Endothelial cell of umbilical vein (primary cell): ENCODE measurements around the gene BGN. TPM values are rescaled to one million over a fixed set of nuclear protein-coding genes. Genes with fewer than 3 reads are reported as not detected.

Experiments used
- BruUV-seq: library from RNA; stranded (reverse); fragments of 400-500 nt; replicated peaks from 2 replicates; lab custom pipeline; 2021; lab: Mats Ljungman, UMichigan
- CTCF ChIA-PET: fragments of 300-600, 350-600 bp; sonication (Branson Sonifier 250); formaldehyde crosslinking; loops from one replicate; lab custom pipeline; 2021; ENCODE audit warnings: antibody characterized with exemption, inconsistent platforms; lab: Charles Lee
- POLR2A ChIA-PET: fragments of 300-600, 350-600 bp; sonication (Branson Sonifier 250); formaldehyde crosslinking; loops from one replicate; lab custom pipeline; 2021; ENCODE audit warnings: antibody characterized with exemption, inconsistent platforms; lab: Charles Lee
- DNase-seq: peaks from one replicate; pipeline ENCODE4 v3.0.0-alpha.2; 2011; ENCODE audit warnings: low read depth, low spot score
- FAIRE-seq: peaks from 2 replicates; lab custom pipeline; 2011; peaks lifted over from hg19 to GRCh38; lab: Jason Lieb, UNC
- H2AFZ ChIP-seq: 2 replicates; pipeline ENCODE4 v1.6.0; 2012; ENCODE audit warnings: low read depth, low read length, control low read depth, inconsistent platforms
- H3K27ac ChIP-seq: 2 replicates; pipeline ENCODE4 v1.5.1; 2011; ENCODE audit warnings: low read depth, mild to moderate bottlenecking, control low read depth, low read length, moderate library complexity; ENCODE audit not compliant: insufficient read depth
- H3K27me3 ChIP-seq, 2 experiments: 2 replicates each; pipeline versions ENCODE4 v1.6.0 to v1.6.1; 2011; ENCODE audit warnings: low read length in 2 of 2, mixed read lengths in 1 of 2; ENCODE audit not compliant: control insufficient read depth in 2 of 2, insufficient read depth in 2 of 2
- H3K36me3 ChIP-seq, 2 experiments: 2 replicates in 1 of 2; 3 replicates in 1 of 2; pipeline ENCODE4 v1.5.1; 2011; ENCODE audit warnings: low read length in 2 of 2, mild to moderate bottlenecking in 1 of 2, moderate library complexity in 1 of 2; ENCODE audit not compliant: control insufficient read depth in 2 of 2, insufficient read depth in 2 of 2; ENCODE audit errors: extremely low read depth in 1 of 2
- H3K4me1 ChIP-seq: 3 replicates; pipeline ENCODE4 v1.5.1; 2011; ENCODE audit warnings: mild to moderate bottlenecking, low read length; ENCODE audit not compliant: control insufficient read depth, insufficient read depth; ENCODE audit errors: extremely low read depth
- H3K4me2 ChIP-seq: 2 replicates; pipeline ENCODE4 v1.6.1; 2011; ENCODE audit warnings: low read length, control low read depth, mixed read lengths; ENCODE audit not compliant: insufficient read depth
- H3K4me3 ChIP-seq, 3 experiments: fragments of 200-600 bp in 1 of 3; sonication (generic), shearing (Covaris generic) in 1 of 3; replicated peaks in 1 of 3; 2 replicates each; pipeline ENCODE4 v1.5.1; 2011 to 2016; ENCODE audit warnings: control low read depth in 3 of 3, low read length in 3 of 3, mild to moderate bottlenecking in 2 of 3, inconsistent platforms in 1 of 3, low read depth in 1 of 3, moderate library complexity in 1 of 3; ENCODE audit not compliant: insufficient read depth in 1 of 3
- H3K79me2 ChIP-seq: 2 replicates; pipeline ENCODE4 v1.6.0; 2012; ENCODE audit warnings: low read length, inconsistent platforms; ENCODE audit not compliant: control insufficient read depth, insufficient read depth
- H3K9ac ChIP-seq: replicated peaks from 2 replicates; pipeline ENCODE3; 2011; ENCODE audit warnings: low read length, control low read depth; ENCODE audit not compliant: insufficient read depth; ENCODE audit errors: extremely low read depth
- H3K9me1 ChIP-seq: replicated peaks from 3 replicates; pipeline ENCODE4 v1.6.0; 2011; ENCODE audit warnings: mild to moderate bottlenecking, low read length; ENCODE audit not compliant: control insufficient read depth, insufficient read depth; ENCODE audit errors: extremely low read depth
- H3K9me3 ChIP-seq: replicated peaks from 2 replicates; pipeline ENCODE4 v1.5.1; 2012; ENCODE audit warnings: low read length, inconsistent platforms; ENCODE audit not compliant: control insufficient read depth, insufficient read depth
- H4K20me1 ChIP-seq: replicated peaks from 2 replicates; pipeline ENCODE3; 2011; ENCODE audit warnings: mild to moderate bottlenecking, low read length; ENCODE audit not compliant: control insufficient read depth, insufficient read depth; ENCODE audit errors: extremely low read depth
- EZH2 ChIP-seq: IDR thresholded peaks from 2 replicates; pipeline ENCODE4 v1.6.1; 2012; ENCODE audit warnings: borderline replicate concordance, low read depth, mild to moderate bottlenecking, moderate library complexity, low read length, inconsistent platforms; ENCODE audit not compliant: severe bottlenecking
- FOS ChIP-seq: IDR thresholded peaks from 2 replicates; pipeline ENCODE4 v1.6.1; 2011; ENCODE audit warnings: mild to moderate bottlenecking, low read length, moderate library complexity, borderline replicate concordance; ENCODE audit not compliant: insufficient read depth
- GATA2 ChIP-seq: IDR thresholded peaks from 2 replicates; pipeline ENCODE4 v1.7.0; 2011; ENCODE audit warnings: low read depth, mild to moderate bottlenecking, moderate library complexity, mixed read lengths, low read length; ENCODE audit not compliant: insufficient read length, insufficient read depth
- JUN ChIP-seq: IDR thresholded peaks from 2 replicates; pipeline ENCODE4 v1.6.1; 2011; ENCODE audit warnings: borderline replicate concordance, low read depth; ENCODE audit not compliant: insufficient read length, insufficient read depth
- MYC ChIP-seq: IDR thresholded peaks from one replicate; pipeline ENCODE4 v1.6.1; 2011; ENCODE audit warnings: mild to moderate bottlenecking, low read depth, low read length
- POLR2A ChIP-seq: IDR thresholded peaks from 2 replicates; pipeline ENCODE4 v1.6.1; 2012; ENCODE audit warnings: low read depth, mild to moderate bottlenecking, control low read depth, low read length
- POLR2AphosphoS5 ChIP-seq: IDR thresholded peaks from 2 replicates; pipeline ENCODE4 v1.6.1; 2012; ENCODE audit warnings: low read depth, mild to moderate bottlenecking, control low read depth, low read length, moderate library complexity; ENCODE audit not compliant: insufficient read depth
- dilution Hi-C: fragments of 300-500 bp; cut with MboI; formaldehyde crosslinking; loops from one replicate; pipeline ENCODE4 v1.15.0; 2019; ENCODE audit warnings: low sequenced_read_pairs; ENCODE audit not compliant: extremely low pct_ligation_motif_present
- intact Hi-C: fragments of 100-400 bp; cut with micrococcal nuclease; formaldehyde crosslinking; loops from one replicate; pipeline ENCODE4 v1.10.0; 2022
- polyA plus RNA-seq, 4 experiments: library from polyadenylated mRNA; depleted of rRNA in 3 of 4; stranded (reverse) in 3 of 4; unstranded in 1 of 4; fragments of >200 nt; gene quantifications; 2 replicates each; pipeline versions ENCODE4 v1.2.1 to v1.2.3, GENCODE V29; 2011 to 2012; ENCODE audit warnings: missing spikeins in 1 of 4
- total RNA-seq: library from RNA; stranded (reverse); gene quantifications from 2 replicates; pipeline ENCODE4 v1.2.3, GENCODE V29; 2021
- TF ChIP-seq, protein P1 (sequence below), 2 donors: IDR thresholded peaks; 1 replicate in 1 of 2; 2 replicates in 1 of 2; pipeline ENCODE4 v1.5.1; 2011; ENCODE audit warnings: low read length in 2 of 2, mild to moderate bottlenecking in 2 of 2, moderate library complexity in 2 of 2, control low read depth in 1 of 2, inconsistent platforms in 1 of 2, low read depth in 1 of 2; ENCODE audit not compliant: insufficient read depth in 1 of 2; ENCODE audit errors: extremely low read depth in 1 of 2
- TF ChIP-seq, protein P2 (sequence below): IDR thresholded peaks from 2 replicates; pipeline ENCODE4 v1.6.1; 2011; ENCODE audit not compliant: insufficient read depth, insufficient read length

BGN gene
- total and polyA plus RNA-seq, 2 donors (not counting 3 experiments of a cell fraction or from before 2014, with no cell fraction given), result 479 to 879 TPM

DNA sequence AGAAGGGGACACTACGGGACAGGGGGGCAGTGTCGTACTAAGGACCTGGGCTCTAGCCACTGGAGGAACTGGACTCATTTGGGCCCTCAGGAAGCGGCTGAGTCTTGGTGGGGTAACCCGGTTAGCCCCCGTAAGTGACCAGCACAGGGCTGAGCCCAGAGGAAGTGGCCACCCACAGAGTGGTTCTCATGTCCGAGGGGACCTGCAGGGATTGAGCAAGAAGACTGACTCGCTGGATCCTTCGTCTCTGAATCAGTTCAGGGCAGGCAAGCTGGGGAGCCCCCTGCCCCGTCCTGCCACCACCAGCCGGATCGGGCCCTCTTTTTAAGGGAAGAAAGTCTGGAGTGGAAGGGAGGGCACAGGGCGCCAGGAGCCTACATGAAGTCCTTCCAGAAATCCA, 719 bp upstream of the BGN start:
- Histone ChIP-seq H3K9me1 (no peaks in the 10 kb centered on the region), H4K20me1 (no peaks in the 10 kb centered on the region), H3K4me3 (peak overlapping the region in 1 of 3 experiments; percentile 65), H2AFZ (no peak overlapping the region), H3K4me2 (peak overlapping the region; percentile 39), H3K9me3 (no peaks in the 10 kb centered on the region), H3K79me2 (peaks cover 15% of the 10 kb centered on the region), H3K9ac (peak overlapping the region; percentile 49), H3K36me3 (peaks cover 0 to 7% of the 10 kb centered on the region in 2 experiments), H3K4me1 (peaks cover 39% of the 10 kb centered on the region), H3K27me3 (no peaks in the 10 kb centered on the region), H3K27ac (peak overlapping the region; percentile 80)
- TF ChIP-seq FOS (no peak), POLR2A (no peak), MYC (no peak), GATA2 (no peak), EZH2 (no peak), POLR2AphosphoS5 (no peak), JUN (no peak)
- TF ChIP-seq, protein P1, sequence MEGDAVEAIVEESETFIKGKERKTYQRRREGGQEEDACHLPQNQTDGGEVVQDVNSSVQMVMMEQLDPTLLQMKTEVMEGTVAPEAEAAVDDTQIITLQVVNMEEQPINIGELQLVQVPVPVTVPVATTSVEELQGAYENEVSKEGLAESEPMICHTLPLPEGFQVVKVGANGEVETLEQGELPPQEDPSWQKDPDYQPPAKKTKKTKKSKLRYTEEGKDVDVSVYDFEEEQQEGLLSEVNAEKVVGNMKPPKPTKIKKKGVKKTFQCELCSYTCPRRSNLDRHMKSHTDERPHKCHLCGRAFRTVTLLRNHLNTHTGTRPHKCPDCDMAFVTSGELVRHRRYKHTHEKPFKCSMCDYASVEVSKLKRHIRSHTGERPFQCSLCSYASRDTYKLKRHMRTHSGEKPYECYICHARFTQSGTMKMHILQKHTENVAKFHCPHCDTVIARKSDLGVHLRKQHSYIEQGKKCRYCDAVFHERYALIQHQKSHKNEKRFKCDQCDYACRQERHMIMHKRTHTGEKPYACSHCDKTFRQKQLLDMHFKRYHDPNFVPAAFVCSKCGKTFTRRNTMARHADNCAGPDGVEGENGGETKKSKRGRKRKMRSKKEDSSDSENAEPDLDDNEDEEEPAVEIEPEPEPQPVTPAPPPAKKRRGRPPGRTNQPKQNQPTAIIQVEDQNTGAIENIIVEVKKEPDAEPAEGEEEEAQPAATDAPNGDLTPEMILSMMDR (IDR thresholded peaks at IDR 0.05; ENCODE audit: extremely low read depth in 1 of 2, insufficient read depth in 1 of 2, low read depth in 1 of 2, low read length in 2 of 2), result no peak
- TF ChIP-seq, protein P2, sequence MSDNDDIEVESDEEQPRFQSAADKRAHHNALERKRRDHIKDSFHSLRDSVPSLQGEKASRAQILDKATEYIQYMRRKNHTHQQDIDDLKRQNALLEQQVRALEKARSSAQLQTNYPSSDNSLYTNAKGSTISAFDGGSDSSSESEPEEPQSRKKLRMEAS, result no peak
- intact Hi-C loops, result no loop called here
- DNase-seq (no peak), FAIRE-seq (no peak)
- POLR2A ChIA-PET, result interaction anchor here (1.1 to 3.0 kb wide), 3 partner anchors 17 to 23 kb away, joined by 6 to 9 read pairs (median 7); partner anchors contain the start of gene HAUS7
- BruUV-seq, result no TSS peak
- dilution Hi-C loops, result no loop called here
- CTCF ChIA-PET, result interaction anchor here (0.8 to 9.4 kb wide), 5 partner anchors 13 to 34 kb away, joined by 4 to 189 read pairs (median 14); partner anchors contain the start of gene HAUS7
